GM19397 (cell line): ENCODE results near the gene TAF4.

Source experiments
- ATAC-seq: cut with Tn5 transposase; IDR thresholded peaks from one replicate; pipeline ENCODE4 v1.9.1; 2021; ENCODE audit warnings: mild to moderate bottlenecking, moderate library complexity; ENCODE audit not compliant: unreplicated experiment

The TAF4 gene

GRCh38 chr20:61924858-61925554, 140.7 kb downstream of the TAF4 start:
- no peak for ATAC-seq
